ENCODE results near the gene CYB5R3.

CYB5R3 gene

GRCh38 chr22:42602470-42602869, 46.7 kb downstream of the CYB5R3 start:
- DNase-seq (ENCODE audit: low read depth, low spot score): no peak
- H3K4me3 ChIP-seq (ENCODE audit: low read depth, low read length): no peak overlapping the region
- in situ Hi-C loops (cut with HindIII; ENCODE audit: low sequenced_read_pairs): no loop called here
- no peak for TF ChIP-seq CTCF (IDR thresholded peaks at IDR 0.05; ENCODE audit: low read depth, low read length)

- DNase-seq (ENCODE audit: low read depth, low spot score): no peak
- TF ChIP-seq CTCF (IDR thresholded peaks at IDR 0.05; ENCODE audit: low read depth, low read length): no peak
- in situ Hi-C loops (cut with HindIII; ENCODE audit: low sequenced_read_pairs): no loop called here
- H3K4me3 ChIP-seq (ENCODE audit: low read depth, low read length): no peak overlapping the region
These were observed 47.2 kb downstream of the CYB5R3 start for GRCh38 chr22:42601879-42602465.

- no peak for TF ChIP-seq CTCF (IDR thresholded peaks at IDR 0.05; ENCODE audit: low read depth, low read length)
- H3K4me3 ChIP-seq (ENCODE audit: low read depth, low read length): no peak overlapping the region
- DNase-seq (ENCODE audit: low read depth, low spot score): no peak
- in situ Hi-C loops (cut with HindIII; ENCODE audit: low sequenced_read_pairs): no loop called here
These were observed 52.2 kb downstream of the CYB5R3 start for GRCh38 chr22:42596863-42597530.

- in situ Hi-C loops (cut with HindIII; ENCODE audit: low sequenced_read_pairs): no loop called here
- peak; percentile 27 for DNase-seq (ENCODE audit: low read depth, low spot score)
- no peak overlapping the region for H3K4me3 ChIP-seq (ENCODE audit: low read depth, low read length)
- TF ChIP-seq CTCF (IDR thresholded peaks at IDR 0.05; ENCODE audit: low read depth, low read length): no peak
These were observed 52.9 kb downstream of the CYB5R3 start for GRCh38 chr22:42596336-42596735.

- TF ChIP-seq CTCF (IDR thresholded peaks at IDR 0.05; ENCODE audit: low read depth, low read length): no peak
- in situ Hi-C loops (cut with HindIII; ENCODE audit: low sequenced_read_pairs): no loop called here
- DNase-seq (ENCODE audit: low read depth, low spot score): no peak
- no peak overlapping the region for H3K4me3 ChIP-seq (ENCODE audit: low read depth, low read length)
These were observed 53.8 kb downstream of the CYB5R3 start for GRCh38 chr22:42595434-42595833.

- in situ Hi-C loops (cut with HindIII; ENCODE audit: low sequenced_read_pairs): no loop called here
- no peak for DNase-seq (ENCODE audit: low read depth, low spot score)
- no peak for TF ChIP-seq CTCF (IDR thresholded peaks at IDR 0.05; ENCODE audit: low read depth, low read length)
- H3K4me3 ChIP-seq (ENCODE audit: low read depth, low read length): no peak overlapping the region
These were observed 57.2 kb downstream of the CYB5R3 start for GRCh38 chr22:42591987-42592386.
